Esophagus squamous epithelium (tissue), 5 donors: Measurements from ENCODE around the gene POU2F2. TPM values are rescaled to one million over a fixed set of nuclear protein-coding genes. Genes with fewer than 3 reads are reported as not detected.

Source experiments
- DNase-seq: peaks from one replicate; lab custom pipeline; 2025; lab: John Stamatoyannopoulos, UW
- H3K27ac ChIP-seq, 4 donors: fragments of 200-600 bp; sonication (generic); one replicate each; pipeline ENCODE4 v1.5.1; 2016 to 2019; ENCODE audit warnings: mild to moderate bottlenecking in 1 of 4
- H3K27me3 ChIP-seq, 4 donors: fragments of 200-600 bp; sonication (generic); 1 replicate in 3 of 4; 2 replicates in 1 of 4; pipeline versions ENCODE4 v1.5.1 to v1.6.0; 2017 to 2021; ENCODE audit warnings: antibody characterized with exemption in 1 of 4
- H3K36me3 ChIP-seq, 3 donors: fragments of 200-600 bp; sonication (generic); one replicate each; pipeline ENCODE4 v1.5.1; 2016 to 2019
- H3K4me1 ChIP-seq, 3 donors: fragments of 200-600 bp; sonication (generic); one replicate each; pipeline ENCODE4 v1.5.1; 2017 to 2019
- H3K4me3 ChIP-seq, 4 donors: fragments of 200-600 bp; sonication (generic); 1 replicate in 3 of 4; 2 replicates in 1 of 4; pipeline ENCODE4 v1.5.1; 2016 to 2019; ENCODE audit warnings: mild to moderate bottlenecking in 2 of 4, moderate library complexity in 1 of 4
- H3K9me3 ChIP-seq, 3 donors: fragments of 200-600 bp; sonication (generic); one replicate each; pipeline ENCODE4 v1.5.1; 2016 to 2019
- POLR2A ChIP-seq, 4 donors: fragments of 450-650 bp; IDR thresholded peaks; one replicate each; pipeline ENCODE4 v1.6.1; 2017; ENCODE audit warnings: antibody characterized with exemption in 4 of 4, mild to moderate bottlenecking in 4 of 4, moderate library complexity in 3 of 4
- WGBS, 2 donors: methylation state at CpG; one replicate each; pipeline ENCODE4 v1.1.5; 2018; 5-methylcytosine and 5-hydroxymethylcytosine counted together
- intact Hi-C: fragments of 100-400 bp; cut with DNase I; formaldehyde crosslinking; loops from one replicate; pipeline ENCODE4 v1.15.0; 2022
- total RNA-seq, 4 donors: library from RNA; depleted of rRNA; stranded (reverse); fragments of >200 nt; gene quantifications; one replicate each; pipeline ENCODE4 v1.1.0, GENCODE V29; 2016
- TF ChIP-seq, protein P1 (sequence below), 6 experiments: fragments of 450-650 bp in 4 of 6; fragments of 200-600 bp in 2 of 6; sonication (generic) in 2 of 6; IDR thresholded peaks; one replicate each; pipeline ENCODE4 v1.5.1; 2016 to 2019; ENCODE audit warnings: antibody characterized with exemption in 6 of 6, mild to moderate bottlenecking in 4 of 6, moderate library complexity in 4 of 6
- donor health status: DM: yes; HTN: yes; CAD: no.

POU2F2 gene
- total RNA-seq, 4 donors from 2014 or later = 0.18 to 0.67 (median 0.57) TPM; not detected in 1

GRCh38 chr19:42092350-42092749 lies 39.9 kb downstream of the POU2F2 start:
- Histone ChIP-seq H3K27ac (peak overlapping the region in 3 of 4 donors; percentile 35 to 74 (median 66)), H3K4me3 (no peak overlapping the region), H3K4me1 (peaks cover 8 to 81% (median 36%) of the 10 kb centered on the region in 3 donors), H3K36me3 (no peaks in the 10 kb centered on the region), H3K9me3 (no peaks in the 10 kb centered on the region), H3K27me3 (peaks cover 0 to 14% (median 0%) of the 10 kb centered on the region in 4 donors)
- DNase-seq = no peak
- intact Hi-C loops = no loop called here
- WGBS, 2 donors = 10 to 60% methylated on average over 2 to 3 of the region's 5 CpGs
- TF ChIP-seq, protein P1, sequence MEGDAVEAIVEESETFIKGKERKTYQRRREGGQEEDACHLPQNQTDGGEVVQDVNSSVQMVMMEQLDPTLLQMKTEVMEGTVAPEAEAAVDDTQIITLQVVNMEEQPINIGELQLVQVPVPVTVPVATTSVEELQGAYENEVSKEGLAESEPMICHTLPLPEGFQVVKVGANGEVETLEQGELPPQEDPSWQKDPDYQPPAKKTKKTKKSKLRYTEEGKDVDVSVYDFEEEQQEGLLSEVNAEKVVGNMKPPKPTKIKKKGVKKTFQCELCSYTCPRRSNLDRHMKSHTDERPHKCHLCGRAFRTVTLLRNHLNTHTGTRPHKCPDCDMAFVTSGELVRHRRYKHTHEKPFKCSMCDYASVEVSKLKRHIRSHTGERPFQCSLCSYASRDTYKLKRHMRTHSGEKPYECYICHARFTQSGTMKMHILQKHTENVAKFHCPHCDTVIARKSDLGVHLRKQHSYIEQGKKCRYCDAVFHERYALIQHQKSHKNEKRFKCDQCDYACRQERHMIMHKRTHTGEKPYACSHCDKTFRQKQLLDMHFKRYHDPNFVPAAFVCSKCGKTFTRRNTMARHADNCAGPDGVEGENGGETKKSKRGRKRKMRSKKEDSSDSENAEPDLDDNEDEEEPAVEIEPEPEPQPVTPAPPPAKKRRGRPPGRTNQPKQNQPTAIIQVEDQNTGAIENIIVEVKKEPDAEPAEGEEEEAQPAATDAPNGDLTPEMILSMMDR (IDR thresholded peaks at IDR 0.05) = peak; percentile 16 to 58 (median 44)
- TF ChIP-seq POLR2A (IDR thresholded peaks at IDR 0.05) = no peak

- peak overlapping the region in 1 of 4 donors; percentile 16 for H3K4me3 ChIP-seq
- no peaks in the 10 kb centered on the region for H3K36me3 ChIP-seq
- H3K4me1 ChIP-seq = peaks cover 8 to 81% (median 36%) of the 10 kb centered on the region in 3 donors
- intact Hi-C loops = no loop called here
- DNase-seq = no peak
- H3K27me3 ChIP-seq = peaks cover 0 to 14% (median 0%) of the 10 kb centered on the region in 4 donors
- WGBS, 2 donors = 24% methylated on average over 4 of the region's 10 CpGs; no CpG with 5 or more reads in 1 of the 2 donors
- H3K9me3 ChIP-seq = no peaks in the 10 kb centered on the region
- no peak for TF ChIP-seq POLR2A (IDR thresholded peaks at IDR 0.05)
- TF ChIP-seq, protein P1 (IDR thresholded peaks at IDR 0.05) = no peak
- H3K27ac ChIP-seq = peak overlapping the region in 3 of 4 donors; percentile 35 to 74 (median 66)
These were observed 40.5 kb downstream of the POU2F2 start for GRCh38 chr19:42091742-42092141.

- peak overlapping the region in 1 of 4 donors; percentile 66 for H3K27ac ChIP-seq
- WGBS, 2 donors = 80 to 93% methylated on average over 1 to 8 of the region's 13 CpGs
These were observed 40.9 kb downstream of the POU2F2 start for GRCh38 chr19:42091300-42091699.

DNA sequence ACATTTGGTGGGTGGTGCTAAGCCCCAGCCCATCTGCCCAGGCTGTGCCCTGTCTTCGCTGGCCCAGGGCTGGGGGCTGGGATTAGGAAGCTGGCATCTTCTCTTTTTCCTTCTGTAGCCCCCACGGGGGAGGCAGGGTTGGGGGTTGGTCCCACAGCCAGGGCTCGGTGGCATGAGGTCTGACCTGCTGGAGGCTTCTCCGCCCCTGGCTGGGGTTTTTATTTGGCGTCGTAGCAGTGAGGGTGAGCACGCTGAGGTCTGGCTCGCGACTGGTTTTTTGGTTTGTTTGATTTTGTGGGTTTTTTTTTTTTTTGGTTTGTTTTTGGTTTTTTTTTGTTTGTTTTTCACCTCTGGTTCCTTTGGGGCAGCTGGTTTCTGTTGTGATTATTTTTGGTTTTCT lies 41.6 kb downstream of the POU2F2 start:
- DNase-seq = no peak
- Histone ChIP-seq H3K36me3 (no peaks in the 10 kb centered on the region), H3K9me3 (no peaks in the 10 kb centered on the region), H3K27me3 (peaks cover 0 to 4% (median 0%) of the 10 kb centered on the region in 4 donors), H3K4me1 (peaks cover 8 to 72% (median 32%) of the 10 kb centered on the region in 3 donors), H3K27ac (no peak overlapping the region), H3K4me3 (no peak overlapping the region)
- no peak for TF ChIP-seq POLR2A (IDR thresholded peaks at IDR 0.05)
- TF ChIP-seq, protein P1 (IDR thresholded peaks at IDR 0.05) = no peak
- intact Hi-C loops = no loop called here
- 22 to 51% methylated on average over 1 to 6 of the region's 9 CpGs for WGBS, 2 donors

More at GRCh38 chr19:42091300-42091699, 40.9 kb downstream of the POU2F2 start:
- DNase-seq = no peak
- TF ChIP-seq, protein P1 (IDR thresholded peaks at IDR 0.05) = no peak
- TF ChIP-seq POLR2A (IDR thresholded peaks at IDR 0.05) = no peak
- H3K4me3 ChIP-seq = no peak overlapping the region
- no peaks in the 10 kb centered on the region for H3K36me3 ChIP-seq
- peaks cover 0 to 10% (median 0%) of the 10 kb centered on the region in 4 donors for H3K27me3 ChIP-seq
- no peaks in the 10 kb centered on the region for H3K9me3 ChIP-seq
- peaks cover 8 to 78% (median 36%) of the 10 kb centered on the region in 3 donors for H3K4me1 ChIP-seq
- intact Hi-C loops = no loop called here

DNA sequence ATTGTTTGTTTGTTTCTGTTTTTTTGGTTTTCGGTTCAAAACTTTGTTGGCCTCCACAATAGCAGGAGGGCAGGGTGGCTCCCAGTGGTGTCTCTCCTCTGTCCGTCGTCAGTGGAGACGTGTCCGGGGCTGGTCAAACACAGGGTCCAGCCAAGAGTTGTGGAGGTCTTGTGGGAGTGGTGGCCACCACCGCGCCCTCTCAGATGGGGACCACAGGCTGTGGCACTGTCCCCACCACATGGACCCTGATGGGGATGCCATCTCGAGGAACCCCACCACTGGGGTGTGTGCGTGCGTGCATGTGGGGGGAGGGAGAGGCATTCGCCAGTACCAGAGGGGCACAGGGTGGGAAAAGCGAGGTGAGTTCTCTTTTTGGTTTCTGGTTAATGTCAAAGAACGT lies 42.5 kb downstream of the POU2F2 start:
- TF ChIP-seq POLR2A (IDR thresholded peaks at IDR 0.05) = no peak
- TF ChIP-seq, protein P1 (IDR thresholded peaks at IDR 0.05) = no peak
- Histone ChIP-seq H3K4me3 (no peak overlapping the region), H3K27me3 (no peaks in the 10 kb centered on the region), H3K36me3 (no peaks in the 10 kb centered on the region), H3K4me1 (peaks cover 8 to 63% (median 29%) of the 10 kb centered on the region in 3 donors), H3K9me3 (no peaks in the 10 kb centered on the region), H3K27ac (no peak overlapping the region)
- intact Hi-C loops = no loop called here
- no peak for DNase-seq
- WGBS, 2 donors = 90 to 91% methylated on average over 7 to 13 of the region's 13 CpGs
